Upper lobe of right lung (tissue), 1 donor: ENCODE data around the gene TMEM109. TPM values are rescaled to one million over a fixed set of nuclear protein-coding genes. Genes with fewer than 3 reads are reported as not detected.

ENCODE experiments used
- ATAC-seq: fragments of 200-7000 bp; cut with Tn5 transposase; one replicate; pipeline ENCODE4 v1.9.1; 2020; ENCODE audit warnings: mild to moderate bottlenecking, moderate library complexity
- DNase-seq: peaks from one replicate; pipeline ENCODE4 v3.0.0-alpha.2; 2020
- H3K27ac ChIP-seq: fragments of 200-600 bp; one replicate; pipeline ENCODE4 v1.8.0; 2022
- H3K27me3 ChIP-seq: fragments of 200-600 bp; one replicate; pipeline ENCODE4 v1.8.0; 2022; ENCODE audit warnings: mild to moderate bottlenecking
- H3K36me3 ChIP-seq: fragments of 200-600 bp; one replicate; pipeline ENCODE4 v1.8.0; 2022
- H3K4me1 ChIP-seq: fragments of 200-600 bp; one replicate; pipeline ENCODE4 v1.8.0; 2022
- H3K4me3 ChIP-seq: fragments of 200-600 bp; one replicate; pipeline ENCODE4 v1.8.0; 2022; ENCODE audit warnings: mild to moderate bottlenecking
- H3K9me3 ChIP-seq: fragments of 200-600 bp; one replicate; pipeline ENCODE4 v1.8.0; 2022
- CTCF ChIP-seq: fragments of 200-600 bp; IDR thresholded peaks from one replicate; pipeline ENCODE4 v1.8.0; 2022; ENCODE audit warnings: antibody characterized with exemption
- intact Hi-C: fragments of 100-400 bp; cut with DNase I; formaldehyde crosslinking; loops from one replicate; pipeline ENCODE4 v1.11.0; 2022
- total RNA-seq: library from RNA; stranded (reverse); fragmentation: NEBNext Ultra II Directional; extraction: Animal tissue kit (Norgen Biotek cat#: 25700); gene quantifications from one replicate; pipeline ENCODE4 v1.2.1, GENCODE V29; 2021
- donor health status: DM: no; HTN: yes; CAD: no; lungs with severe emphysema.

Gene TMEM109
- total RNA-seq, 1 donor from 2014 or later, result 156 TPM

GRCh38 chr11:60935676-60936442, 21.9 kb downstream of the TMEM109 start:
- intact Hi-C loops, result no loop called here
- DNase-seq, result peak; percentile 64
- Histone ChIP-seq H3K36me3 (peaks cover 20% of the 10 kb centered on the region), H3K27me3 (no peaks in the 10 kb centered on the region), H3K4me3 (no peak overlapping the region), H3K27ac (no peak overlapping the region), H3K9me3 (no peaks in the 10 kb centered on the region), H3K4me1 (peaks cover 12% of the 10 kb centered on the region)
- ATAC-seq, result peak; percentile 6
- TF ChIP-seq CTCF, result no peak

GRCh38 chr11:60936467-60937143, 22.6 kb downstream of the TMEM109 start:
- Histone ChIP-seq H3K27ac (peak overlapping the region; percentile 63), H3K36me3 (peaks cover 28% of the 10 kb centered on the region), H3K4me3 (no peak overlapping the region), H3K4me1 (peaks cover 12% of the 10 kb centered on the region), H3K27me3 (no peaks in the 10 kb centered on the region), H3K9me3 (no peaks in the 10 kb centered on the region)
- DNase-seq, result peak; percentile 64
- ATAC-seq, result peak; percentile 1
- TF ChIP-seq CTCF, result no peak
- intact Hi-C loops, result no loop called here

GRCh38 chr11:60937144-60937527, 23.2 kb downstream of the TMEM109 start:
- intact Hi-C loops, result no loop called here
- H3K4me3 ChIP-seq, result no peak overlapping the region
- H3K36me3 ChIP-seq, result peaks cover 33% of the 10 kb centered on the region

GRCh38 chr11:60937811-60938210, 23.9 kb downstream of the TMEM109 start:
- peaks cover 39% of the 10 kb centered on the region for H3K36me3 ChIP-seq
- TF ChIP-seq CTCF, result no peak
- peak; percentile 56 for DNase-seq
- H3K27me3 ChIP-seq, result no peaks in the 10 kb centered on the region
- peak overlapping the region; percentile 63 for H3K27ac ChIP-seq
- no peak overlapping the region for H3K4me3 ChIP-seq
- no peak for ATAC-seq
- intact Hi-C loops, result no loop called here
- no peaks in the 10 kb centered on the region for H3K9me3 ChIP-seq
- peaks cover 12% of the 10 kb centered on the region for H3K4me1 ChIP-seq

More at GRCh38 chr11:60937144-60937527, 23.2 kb downstream of the TMEM109 start:
- TF ChIP-seq CTCF, result no peak
- Histone ChIP-seq H3K4me1 (peaks cover 12% of the 10 kb centered on the region), H3K27me3 (no peaks in the 10 kb centered on the region), H3K9me3 (no peaks in the 10 kb centered on the region), H3K27ac (peak overlapping the region; percentile 63)
- ATAC-seq (peak; percentile 3), DNase-seq (peak; percentile 64)

- ATAC-seq (no peak), DNase-seq (peak; percentile 46)
- intact Hi-C loops, result no loop called here
- H3K36me3 ChIP-seq, result peaks cover 39% of the 10 kb centered on the region
- H3K27me3 ChIP-seq, result no peaks in the 10 kb centered on the region
- no peak for TF ChIP-seq CTCF
- H3K4me3 ChIP-seq, result no peak overlapping the region
- H3K9me3 ChIP-seq, result no peaks in the 10 kb centered on the region
- H3K27ac ChIP-seq, result no peak overlapping the region
- H3K4me1 ChIP-seq, result peaks cover 14% of the 10 kb centered on the region
Observed at GRCh38 chr11:60938500-60938899, 24.5 kb downstream of the TMEM109 start.
